NCI-H2081 (cell line): Measurements from ENCODE around the gene YDJC.
A peak's percentile ranks its signal among the peaks of the same experiment; 100 is the strongest.
"Not testable (repeated sequence)": the region's sequence is repeated elsewhere in the genome, so short reads cannot be mapped to it uniquely, and the experiment has no call there.

ENCODE experiments used
- DNase-seq, 2 experiments: peaks; one replicate each; lab custom pipeline; 2025; lab: John Stamatoyannopoulos, UW

Gene YDJC

DNA sequence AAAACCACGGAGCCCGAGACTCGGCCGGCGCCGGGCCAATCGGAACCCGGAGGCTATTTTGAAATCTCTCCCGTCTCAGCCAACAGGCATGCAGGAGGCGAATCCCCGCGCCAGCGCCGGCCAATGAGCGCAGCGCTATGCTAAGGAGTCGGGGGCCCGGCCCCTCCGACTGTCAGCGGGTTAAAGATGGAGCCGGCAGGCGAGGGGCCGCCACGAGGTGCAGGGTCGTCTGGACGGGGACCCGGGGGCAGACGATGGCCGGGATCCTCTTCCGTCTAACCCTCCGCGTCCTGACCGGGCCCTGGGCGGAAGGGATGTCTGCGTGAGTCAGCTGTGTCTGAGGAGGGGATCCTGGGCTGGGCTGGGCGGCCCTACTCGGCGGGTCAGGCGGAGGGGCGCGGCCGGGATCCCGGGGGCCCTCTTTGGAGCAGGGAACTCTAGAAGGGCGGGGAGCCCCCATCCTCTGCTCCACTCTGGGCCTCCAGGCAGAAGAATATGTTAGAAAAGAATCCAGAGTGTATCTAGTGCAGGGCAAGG lies 22.3 kb upstream of the YDJC start:
- DNase-seq, result peak; percentile 83 to 93

DNA sequence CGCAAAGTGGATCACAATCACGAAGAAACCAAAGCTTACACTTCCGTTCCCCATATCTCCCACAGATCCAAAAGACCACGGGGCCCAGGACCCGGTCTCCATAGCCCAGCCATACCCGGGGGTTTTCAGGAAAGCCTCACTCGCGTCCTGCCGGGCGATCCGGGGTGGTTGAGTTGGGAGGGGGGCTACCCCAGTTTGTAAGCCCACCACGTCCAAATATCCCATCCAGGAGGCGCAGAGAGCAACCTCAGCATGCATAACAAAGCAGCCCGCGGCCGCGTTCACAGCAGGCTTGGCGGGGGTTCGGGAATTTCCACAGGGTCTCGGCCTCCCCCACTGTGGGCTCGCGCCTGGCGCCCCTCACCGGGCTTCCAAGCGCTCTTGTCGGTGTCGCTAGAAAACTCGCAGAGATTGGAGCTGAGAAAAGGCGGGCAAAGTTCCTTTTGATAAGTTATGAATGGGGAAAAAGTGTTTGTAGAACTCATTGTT lies 21.7 kb upstream of the YDJC start:
- no peak for DNase-seq

DNA sequence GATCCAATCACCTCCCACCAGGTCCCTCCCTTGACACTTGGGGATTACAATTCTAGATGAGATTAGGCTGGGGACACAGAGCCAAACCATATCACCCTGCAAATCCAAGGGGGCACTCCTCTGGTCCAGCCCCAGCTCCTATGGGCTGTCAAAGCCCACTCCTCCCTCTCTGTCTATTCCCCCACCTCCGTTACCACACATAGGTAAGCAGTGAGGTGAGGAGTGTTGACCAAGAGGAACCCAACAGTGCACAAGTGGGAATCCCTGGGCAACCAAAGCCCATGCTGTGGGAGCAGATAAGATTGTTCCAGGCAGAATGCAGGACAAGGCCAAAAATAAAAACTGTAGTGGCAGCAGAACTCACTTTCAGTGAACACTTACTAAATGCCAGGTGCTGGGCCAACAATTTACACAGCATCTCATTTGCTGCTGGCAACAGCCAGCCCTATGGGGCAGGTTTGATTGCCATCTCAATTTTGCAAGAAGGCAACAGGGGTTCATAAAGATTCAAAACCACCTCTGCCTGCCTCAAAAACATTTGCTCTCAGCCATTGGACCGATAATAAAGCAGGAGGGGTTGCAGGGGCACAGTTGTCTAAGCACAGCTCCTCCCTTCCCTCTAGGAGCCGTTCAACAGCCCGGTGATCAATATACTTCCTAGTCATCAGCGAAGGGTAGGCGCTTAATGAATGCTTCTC lies 21.1 kb upstream of the YDJC start:
- peak in 1 of 2 experiments; percentile 42 for DNase-seq

- DNase-seq, result no peak
These were observed 20.5 kb upstream of the YDJC start for GRCh38 chr22:21650280-21650679.

- DNase-seq, result peak; percentile 60 to 76
These were observed 17.1 kb upstream of the YDJC start for GRCh38 chr22:21646608-21647590.

DNA sequence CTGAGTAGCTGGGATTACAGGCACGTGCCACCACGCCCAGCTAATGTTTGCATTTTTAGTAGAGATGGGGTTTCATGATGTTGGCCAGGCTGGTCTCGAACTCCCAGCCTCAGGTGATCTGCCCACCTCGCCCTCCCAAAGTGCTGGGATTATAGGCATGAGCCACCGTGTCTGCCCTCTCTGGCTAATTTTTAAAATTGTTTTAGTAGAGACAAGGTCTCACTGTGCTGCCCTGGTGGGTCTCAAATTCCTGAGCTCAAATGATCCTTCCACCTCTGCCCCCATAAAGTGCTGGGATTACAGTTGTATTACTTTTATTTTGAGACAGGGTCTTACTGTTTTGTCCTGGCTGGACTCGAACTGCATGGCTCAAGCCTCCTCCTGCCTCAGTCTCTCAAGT lies 15.7 kb upstream of the YDJC start:
- not testable (repeated sequence) for DNase-seq

DNA sequence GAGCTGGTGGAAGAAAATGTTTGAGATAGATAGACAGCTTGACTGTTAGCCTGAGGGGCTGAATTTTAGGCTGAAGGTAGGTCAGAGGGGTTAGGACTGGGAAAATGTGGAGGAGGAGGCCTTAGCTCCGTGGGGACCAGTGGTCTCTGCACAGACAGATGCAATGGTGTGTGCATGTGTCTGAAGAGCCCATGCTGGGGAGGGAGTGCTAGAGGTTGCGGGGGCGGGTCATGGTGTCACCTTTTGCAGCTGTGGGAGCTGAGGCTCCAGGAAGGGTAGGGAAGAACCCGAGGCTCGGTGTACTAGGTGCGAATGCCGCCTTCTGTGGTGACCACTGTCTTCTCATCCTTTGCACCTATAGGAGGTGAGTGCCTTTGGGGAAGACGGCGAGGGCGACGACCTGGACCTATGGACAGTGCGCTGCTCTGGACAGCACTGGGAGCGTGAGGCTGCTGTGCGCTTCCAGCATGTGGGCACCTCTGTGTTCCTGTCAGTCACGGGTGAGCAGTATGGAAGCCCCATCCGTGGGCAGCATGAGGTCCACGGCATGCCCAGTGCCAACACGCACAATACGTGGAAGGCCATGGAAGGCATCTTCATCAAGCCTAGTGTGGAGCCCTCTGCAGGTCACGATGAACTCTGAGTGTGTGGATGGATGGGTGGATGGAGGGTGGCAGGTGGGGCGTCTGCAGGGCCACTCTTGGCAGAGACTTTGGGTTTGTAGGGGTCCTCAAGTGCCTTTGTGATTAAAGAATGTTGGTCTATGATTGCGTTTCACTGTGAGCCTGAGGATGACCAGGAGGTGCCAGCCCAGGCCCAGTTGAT lies 13.9 kb upstream of the YDJC start:
- DNase-seq, result no peak

GRCh38 chr22:21642584-21643448 lies 13.0 kb upstream of the YDJC start:
- DNase-seq, result peak; percentile 63 to 75

DNA sequence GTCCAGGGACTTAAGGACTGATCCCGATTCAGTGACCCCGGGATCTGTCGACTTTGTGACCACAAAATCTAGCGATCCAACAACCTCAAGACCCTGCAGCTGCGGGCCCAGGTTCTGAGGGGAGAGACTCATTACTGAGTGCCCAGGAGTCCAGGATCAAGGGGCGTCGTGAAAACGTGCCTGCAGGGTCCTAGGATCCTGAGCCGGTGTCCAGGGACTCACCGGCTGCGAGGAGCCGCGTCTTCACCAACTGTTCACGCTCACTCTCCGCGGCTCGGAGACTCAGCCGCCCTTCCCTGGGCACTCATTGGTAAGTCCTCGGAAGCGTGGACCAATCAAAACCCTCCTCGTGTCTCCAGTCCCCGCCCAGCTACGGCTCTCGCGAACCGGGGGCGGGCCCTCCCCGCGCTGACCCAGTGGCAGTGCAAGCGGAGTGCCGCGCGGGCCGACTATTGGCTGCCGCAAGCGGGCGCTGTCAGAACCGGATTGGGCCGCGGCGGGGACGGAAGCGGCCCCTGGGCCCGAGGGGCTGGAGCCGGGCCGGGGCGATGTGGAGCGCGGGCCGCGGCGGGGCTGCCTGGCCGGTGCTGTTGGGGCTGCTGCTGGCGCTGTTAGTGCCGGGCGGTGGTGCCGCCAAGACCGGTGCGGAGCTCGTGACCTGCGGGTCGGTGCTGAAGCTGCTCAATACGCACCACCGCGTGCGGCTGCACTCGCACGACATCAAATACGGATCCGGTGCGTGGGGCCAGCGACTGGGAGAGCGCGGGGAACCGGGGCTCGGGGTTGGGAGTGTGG lies 12.2 kb upstream of the YDJC start, which contains the start of gene SDF2L1:
Gene SDF2L1, plus strand, starts transcription at position 514 of the 795 bp plus-strand sequence. Its CDS starts 35 bp downstream, at position 549.
- DNase-seq, result peak; percentile 92 to 96

DNA sequence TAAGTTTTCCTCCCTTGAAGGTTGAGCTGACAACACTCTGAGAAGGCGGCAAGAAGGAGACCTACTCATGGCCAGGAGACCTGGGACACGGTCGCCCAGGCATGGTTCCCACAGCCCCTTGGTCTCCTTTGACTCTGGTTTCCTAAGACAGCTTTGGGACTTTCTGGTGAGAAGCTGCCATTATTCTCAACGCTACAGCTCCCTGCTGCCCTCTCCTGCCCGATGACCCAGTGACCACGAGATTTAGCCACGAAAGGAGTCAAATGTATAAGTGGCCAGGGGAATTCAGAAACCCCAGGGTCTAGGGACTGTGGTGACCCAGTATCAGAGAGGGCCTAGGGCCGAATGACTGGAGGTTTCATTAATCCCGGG lies 11.6 kb upstream of the YDJC start:
- DNase-seq, result no peak

DNA sequence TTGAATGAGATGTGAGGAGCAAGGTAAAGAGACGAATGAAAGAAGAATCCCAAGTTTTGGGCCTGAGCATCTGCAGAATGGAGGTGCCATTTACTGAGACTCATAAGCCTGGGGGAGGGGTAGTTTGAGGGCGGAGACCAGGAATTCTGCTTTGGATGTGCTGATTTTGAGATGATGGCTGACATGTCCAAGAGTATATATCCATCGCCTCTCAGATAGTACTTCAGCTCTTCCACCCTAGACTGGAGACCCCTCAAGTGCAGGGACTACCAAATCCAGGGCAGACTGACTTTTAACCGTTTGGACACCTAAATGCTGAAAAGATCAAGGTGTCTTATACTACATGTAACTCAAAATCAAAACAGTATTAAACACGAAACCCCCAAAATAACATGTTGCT lies 11.0 kb upstream of the YDJC start:
- no peak for DNase-seq

GRCh38 chr22:21639359-21639758 lies 9.5 kb upstream of the YDJC start:
- DNase-seq, result no peak

DNA sequence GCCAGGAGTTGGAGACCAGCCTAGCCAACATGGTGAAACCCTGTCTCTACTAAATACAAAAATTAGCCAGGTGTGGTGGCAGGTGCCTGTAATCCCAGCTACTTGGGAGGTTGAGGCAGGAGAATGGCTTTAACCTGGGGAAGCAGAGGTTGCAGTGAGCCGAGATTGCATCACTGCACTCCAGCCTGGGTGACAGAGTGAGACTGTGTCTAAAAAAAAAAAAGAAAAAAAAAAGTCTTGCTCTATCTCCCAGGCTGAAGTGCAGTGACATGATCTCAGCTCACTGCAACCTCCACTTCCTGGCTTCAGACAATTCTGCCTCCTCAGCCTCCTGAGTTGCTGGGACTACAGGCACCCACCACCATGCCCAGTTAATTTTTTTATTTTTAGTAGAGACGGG lies 7.6 kb upstream of the YDJC start:
- DNase-seq, result not testable (repeated sequence)

DNA sequence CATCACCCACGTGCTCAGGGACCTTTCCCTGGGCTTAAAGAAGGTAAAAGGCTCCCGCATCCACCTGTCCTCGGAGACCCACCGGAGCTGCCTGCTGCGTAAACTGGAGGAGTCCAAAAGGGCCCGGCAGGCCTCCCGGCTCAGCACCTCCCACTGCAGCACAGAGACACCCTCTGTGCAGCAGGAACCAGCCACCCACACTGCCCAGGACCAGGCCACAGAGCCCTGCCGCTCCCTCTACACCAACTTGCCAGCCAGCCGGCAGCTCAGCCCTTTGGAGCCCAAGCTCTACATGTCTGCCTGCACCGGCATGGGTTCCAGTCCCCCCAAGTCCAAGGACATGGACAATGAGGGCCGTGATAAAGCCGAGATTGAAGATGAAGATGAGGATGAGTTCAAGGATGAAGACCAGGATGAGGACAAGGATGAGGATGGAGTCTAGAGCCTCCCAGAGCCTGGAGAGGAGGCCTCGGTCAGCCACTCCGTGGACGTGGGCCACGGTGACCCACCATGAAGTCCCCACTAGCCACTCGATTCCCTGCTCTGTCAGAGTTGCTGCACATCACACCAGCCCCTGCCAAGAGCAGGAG lies 6.9 kb upstream of the YDJC start:
- no peak for DNase-seq

- no peak for DNase-seq
These were observed 6.1 kb upstream of the YDJC start for GRCh38 chr22:21635771-21636510.

GRCh38 chr22:21634844-21635243 lies 5.0 kb upstream of the YDJC start:
- DNase-seq, result no peak

DNA sequence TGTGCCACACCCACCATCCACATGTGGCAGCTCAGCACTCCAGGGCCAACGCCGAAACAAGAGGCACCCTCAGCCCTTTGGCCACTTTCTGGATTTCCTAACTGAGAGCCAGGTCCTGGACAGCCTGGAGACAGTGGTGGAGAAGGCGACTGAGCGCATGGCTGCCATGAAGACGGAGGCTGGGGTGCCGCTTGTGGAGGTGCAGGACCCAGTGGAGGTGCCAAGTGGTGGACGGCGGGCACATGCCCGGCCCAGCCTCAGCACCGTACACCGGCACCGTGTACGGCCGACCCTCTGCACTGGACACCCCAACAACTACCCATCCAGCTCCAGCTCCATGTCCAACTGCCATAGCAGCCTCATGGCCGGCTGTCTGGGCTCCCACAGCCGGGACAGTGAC lies 4.3 kb upstream of the YDJC start:
- DNase-seq, result no peak

GRCh38 chr22:21633481-21633880 lies 3.7 kb upstream of the YDJC start:
- DNase-seq, result no peak

- DNase-seq, result no peak
These were observed 3.1 kb upstream of the YDJC start for GRCh38 chr22:21632931-21633330.
